PC-9 (cell line): ENCODE results near the gene ATM. TPM values are rescaled to one million over a fixed set of nuclear protein-coding genes. Genes with fewer than 3 reads are reported as not detected.
A peak's percentile ranks its signal among the peaks of the same experiment; 100 is the strongest.

ENCODE experiments used
- BruUV-seq: library from RNA; stranded (reverse); fragments of 400-500 nt; replicated peaks from 2 replicates; lab custom pipeline; 2021; lab: Mats Ljungman, UMichigan
- CTCF ChIA-PET: fragments of 300-600 bp; sonication (Branson Sonifier 250); formaldehyde crosslinking; loops from one replicate; lab custom pipeline; 2022; ENCODE audit warnings: antibody characterized with exemption; lab: Charles Lee
- POLR2A ChIA-PET: fragments of 300-600 bp; sonication (Branson Sonifier 250); formaldehyde crosslinking; loops from one replicate; lab custom pipeline; 2022; ENCODE audit warnings: antibody characterized with exemption; ENCODE audit not compliant: unreplicated experiment; lab: Charles Lee
- DNase-seq, 2 experiments: peaks; one replicate each; pipeline versions ENCODE4 v3.0.0 to v3.0.0-alpha.2; 2015 to 2022; ENCODE audit warnings: mixed read lengths in 1 of 2
- H2AFZ ChIP-seq: fragments of 200-600 bp; sonication (generic); 2 replicates; pipeline ENCODE4 v1.8.1; 2017; ENCODE audit warnings: antibody characterized with exemption
- H3F3A ChIP-seq: fragments of 200-600 bp; sonication (generic); 2 replicates; pipeline ENCODE4 v1.8.1; 2017; ENCODE audit warnings: antibody characterized with exemption, mild to moderate bottlenecking, low read depth; ENCODE audit not compliant: insufficient read depth
- H3K27ac ChIP-seq: fragments of 200-600 bp; sonication (generic); 2 replicates; pipeline ENCODE4 v1.6.1; 2016; ENCODE audit warnings: mixed run types
- H3K27me3 ChIP-seq: fragments of 200-600 bp; sonication (generic); 2 replicates; pipeline ENCODE4 v1.6.1; 2016; ENCODE audit warnings: low read depth, mixed run types; ENCODE audit not compliant: insufficient read depth
- H3K36me3 ChIP-seq: fragments of 200-600 bp; sonication (generic); 2 replicates; pipeline ENCODE4 v1.6.1; 2016; ENCODE audit warnings: low read depth, mixed run types
- H3K4me1 ChIP-seq: fragments of 200-600 bp; sonication (generic); replicated peaks from 2 replicates; pipeline ENCODE4 v1.6.1; 2016; ENCODE audit warnings: mixed run types; ENCODE audit not compliant: insufficient read depth
- H3K4me2 ChIP-seq: fragments of 200-600 bp; sonication (generic); 2 replicates; pipeline ENCODE4 v1.6.1; 2017; ENCODE audit warnings: mixed run types
- H3K4me3 ChIP-seq: fragments of 200-600 bp; sonication (generic); 2 replicates; pipeline ENCODE4 v1.6.1; 2016; ENCODE audit warnings: mixed run types
- H3K79me2 ChIP-seq: fragments of 200-600 bp; sonication (generic); 2 replicates; pipeline ENCODE4 v1.6.1; 2017; ENCODE audit warnings: low read depth, mixed run types
- H3K9me2 ChIP-seq: fragments of 200-600 bp; sonication (generic); 2 replicates; pipeline ENCODE4 v1.8.1; 2017; ENCODE audit warnings: mild to moderate bottlenecking; ENCODE audit not compliant: insufficient read depth
- H3K9me3 ChIP-seq: fragments of 200-600 bp; sonication (generic); 2 replicates; pipeline ENCODE4 v1.8.1; 2016; ENCODE audit warnings: low read depth; ENCODE audit not compliant: insufficient read depth
- H4K20me1 ChIP-seq: fragments of 200-600 bp; sonication (generic); 2 replicates; pipeline ENCODE4 v1.8.1; 2017; ENCODE audit not compliant: insufficient read depth
- CTCF ChIP-seq: fragments of 200-600 bp; sonication (generic); conservative IDR thresholded peaks from 2 replicates; pipeline ENCODE4 v1.6.1; 2017; ENCODE audit warnings: mixed run types, antibody characterized with exemption, mild to moderate bottlenecking, moderate library complexity
- EZH2 ChIP-seq: fragments of 200-600 bp; sonication (generic); IDR thresholded peaks from 2 replicates; pipeline ENCODE4 v1.8.0; 2017; ENCODE audit warnings: antibody characterized with exemption, low read depth
- intact Hi-C: fragments of 100-400 bp; cut with micrococcal nuclease; formaldehyde crosslinking; loops from one replicate; pipeline ENCODE4 v1.10.0; 2022; ENCODE audit not compliant: unreplicated experiment
- total RNA-seq: library from RNA; stranded (reverse); gene quantifications from 2 replicates; pipeline ENCODE4 v1.2.3, GENCODE V29; 2021

ATM gene
- total RNA-seq, 1 experiment from 2014 or later, result 36.3 TPM

GRCh38 chr11:108221911-108222573 is 825 bp upstream of the ATM start:
- peaks cover 17% of the 10 kb centered on the region for H3F3A ChIP-seq
- BruUV-seq, result TSS peak; percentile 75
- peak overlapping the region; percentile 86 for H3K27ac ChIP-seq
- POLR2A ChIA-PET, result no interaction called here
- H3K9me3 ChIP-seq, result no peaks in the 10 kb centered on the region
- peaks cover 84% of the 10 kb centered on the region for H3K79me2 ChIP-seq
- no peaks in the 10 kb centered on the region for H3K9me2 ChIP-seq
- peak overlapping the region; percentile 99 for H2AFZ ChIP-seq
- intact Hi-C loops, result loop anchor here (1.0 to 5.0 kb wide), 6 partner anchors 101 to 433 kb away; partner anchors contain the start of genes ACAT1, C11orf65, CUL5 and EXPH5
- H3K36me3 ChIP-seq, result no peaks in the 10 kb centered on the region
- TF ChIP-seq EZH2 (no peak), CTCF (no peak)
- H3K4me3 ChIP-seq, result peak overlapping the region; percentile 97
- H3K4me1 ChIP-seq, result peaks cover 36% of the 10 kb centered on the region
- no peaks in the 10 kb centered on the region for H3K27me3 ChIP-seq
- H4K20me1 ChIP-seq, result no peaks in the 10 kb centered on the region
- CTCF ChIA-PET, result no interaction called here
- peak in 1 of 2 experiments; percentile 1 for DNase-seq
- peak overlapping the region; percentile 87 for H3K4me2 ChIP-seq

GRCh38 chr11:108223348-108224149 is 682 bp downstream of the ATM start:
- BruUV-seq, result TSS peak; percentile 72
- intact Hi-C loops, result loop anchor here (2.0 to 5.0 kb wide), 4 partner anchors 103 to 431 kb away; partner anchors contain the start of genes ACAT1, C11orf65 and CUL5

More at GRCh38 chr11:108223348-108224149, 682 bp downstream of the ATM start:
- CTCF ChIA-PET, result interaction anchor here (0.6 to 0.9 kb wide), 2 partner anchors 170 to 441 kb away, joined by 3 read pairs; partner anchors contain the start of gene DDX10
- Histone ChIP-seq H3K4me3 (peak overlapping the region; percentile 88), H2AFZ (peak overlapping the region; percentile 99), H3K9me2 (no peaks in the 10 kb centered on the region), H3F3A (peaks cover 17% of the 10 kb centered on the region), H3K27me3 (no peaks in the 10 kb centered on the region), H3K4me1 (peaks cover 36% of the 10 kb centered on the region), H3K4me2 (peak overlapping the region; percentile 83), H4K20me1 (no peaks in the 10 kb centered on the region), H3K36me3 (peaks cover 5% of the 10 kb centered on the region; the same call in 1 of the 2 replicates), H3K9me3 (no peaks in the 10 kb centered on the region), H3K27ac (peak overlapping the region; percentile 54), H3K79me2 (peaks cover 70% of the 10 kb centered on the region)
- POLR2A ChIA-PET, result interaction anchor here (0.7 kb wide), 1 partner anchor 215 kb away, joined by 4 read pairs; the partner anchor contains the start of gene CUL5
- TF ChIP-seq CTCF (no peak), EZH2 (no peak)
- DNase-seq, result no peak
